B cell (primary cell): ENCODE data around the gene FBXO42.

Experiments used
- EZH2 ChIP-seq: IDR thresholded peaks from 2 replicates; pipeline ENCODE4 v1.6.1; 2012; ENCODE audit warnings: borderline replicate concordance, low read depth, mild to moderate bottlenecking, moderate library complexity, low read length; ENCODE audit not compliant: insufficient read depth, poor library complexity, severe bottlenecking
- TF ChIP-seq, protein P1 (sequence below): fragments of 200-600 bp; IDR thresholded peaks from one replicate; pipeline ENCODE4 v1.8.0; 2022; ENCODE audit warnings: antibody characterized with exemption, mild to moderate bottlenecking

DNA sequence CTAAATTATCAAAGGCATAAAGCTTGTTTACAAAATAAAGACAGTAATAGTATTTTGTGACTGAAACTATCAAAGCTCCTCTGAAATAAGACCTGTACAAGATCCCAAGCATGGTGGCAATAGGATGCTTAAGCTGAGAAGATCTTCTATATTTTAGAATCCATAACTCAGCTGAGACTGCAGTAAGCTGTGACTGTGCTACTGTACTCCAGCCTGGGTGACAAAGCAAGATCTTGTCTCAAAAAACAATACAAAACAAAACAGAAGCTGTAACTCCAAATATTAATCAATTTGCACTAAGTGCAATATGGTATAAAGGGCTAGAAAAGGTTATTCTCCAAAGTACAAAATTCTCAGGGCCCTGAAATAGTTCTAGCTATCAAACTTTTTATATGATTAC is 59.5 kb downstream of the FBXO42 start:
- TF ChIP-seq EZH2, result no peak
- TF ChIP-seq, protein P1, sequence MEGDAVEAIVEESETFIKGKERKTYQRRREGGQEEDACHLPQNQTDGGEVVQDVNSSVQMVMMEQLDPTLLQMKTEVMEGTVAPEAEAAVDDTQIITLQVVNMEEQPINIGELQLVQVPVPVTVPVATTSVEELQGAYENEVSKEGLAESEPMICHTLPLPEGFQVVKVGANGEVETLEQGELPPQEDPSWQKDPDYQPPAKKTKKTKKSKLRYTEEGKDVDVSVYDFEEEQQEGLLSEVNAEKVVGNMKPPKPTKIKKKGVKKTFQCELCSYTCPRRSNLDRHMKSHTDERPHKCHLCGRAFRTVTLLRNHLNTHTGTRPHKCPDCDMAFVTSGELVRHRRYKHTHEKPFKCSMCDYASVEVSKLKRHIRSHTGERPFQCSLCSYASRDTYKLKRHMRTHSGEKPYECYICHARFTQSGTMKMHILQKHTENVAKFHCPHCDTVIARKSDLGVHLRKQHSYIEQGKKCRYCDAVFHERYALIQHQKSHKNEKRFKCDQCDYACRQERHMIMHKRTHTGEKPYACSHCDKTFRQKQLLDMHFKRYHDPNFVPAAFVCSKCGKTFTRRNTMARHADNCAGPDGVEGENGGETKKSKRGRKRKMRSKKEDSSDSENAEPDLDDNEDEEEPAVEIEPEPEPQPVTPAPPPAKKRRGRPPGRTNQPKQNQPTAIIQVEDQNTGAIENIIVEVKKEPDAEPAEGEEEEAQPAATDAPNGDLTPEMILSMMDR, result no peak
